ENCODE results near the gene BTN1A1. TPM values are rescaled to one million over a fixed set of nuclear protein-coding genes. Genes with fewer than 3 reads are reported as not detected.

BTN1A1 gene
- total RNA-seq, 1 donor from 2014 or later: not detected

DNA sequence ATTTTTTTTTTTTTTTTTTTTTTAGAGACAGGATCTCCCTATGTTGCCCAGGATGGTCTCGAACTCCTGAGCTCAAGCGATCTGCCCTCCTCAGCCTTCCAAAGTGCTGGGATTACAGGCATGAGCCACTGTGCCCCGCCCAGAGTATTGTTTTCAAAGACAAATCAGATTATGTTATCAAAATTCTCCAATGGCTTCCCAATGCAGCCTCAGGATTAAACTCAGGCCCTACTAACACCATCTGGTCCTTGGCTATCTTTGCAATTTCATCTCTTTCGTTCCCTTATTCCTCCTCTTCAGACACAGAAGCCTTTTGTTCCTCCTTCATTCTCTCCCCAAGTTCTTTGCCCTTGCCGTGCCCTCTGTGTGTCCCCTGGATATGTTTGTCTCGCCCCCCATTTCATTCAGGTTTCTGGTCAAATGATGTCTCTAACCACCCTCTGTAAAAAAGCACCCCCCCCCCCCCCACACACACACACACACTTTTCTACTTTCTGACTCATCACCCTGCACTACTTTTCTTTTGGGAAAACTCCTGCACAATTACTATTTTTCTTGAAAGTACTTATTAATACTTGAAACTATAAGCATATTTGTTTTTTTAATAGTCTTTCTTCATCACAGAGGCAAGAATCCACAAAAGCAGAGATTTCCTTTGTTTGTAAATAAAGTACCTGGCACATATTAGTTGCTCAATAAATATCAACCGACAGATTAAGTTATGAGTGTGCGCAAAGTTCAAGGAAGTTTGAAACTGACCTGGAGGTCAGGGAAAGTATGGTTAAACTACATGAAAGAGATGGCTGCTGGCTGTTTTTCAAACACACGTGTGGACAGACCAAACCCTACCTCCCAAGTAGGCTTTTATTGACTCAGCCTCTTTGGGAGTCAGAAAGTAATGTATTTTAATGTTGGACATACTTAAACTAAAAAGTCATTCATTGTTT is 16.7 kb downstream of the BTN1A1 start:
- Mint-ChIP-seq H3K4me1 (peaks cover 34% of the 10 kb centered on the region), H3K9me3 (peaks cover 2% of the 10 kb centered on the region), H3K27me3 (ENCODE audit: low read depth) (peaks cover 13% of the 10 kb centered on the region), H3K27ac (ENCODE audit: unreplicated experiment) (no peak overlapping the region), H3K4me3 (peak overlapping the region; percentile 59), H3K36me3 (ENCODE audit: low read depth) (no peaks in the 10 kb centered on the region)
- no peak for DNase-seq (ENCODE audit: low read depth, low spot score)
- no peak for TF ChIP-seq CTCF (conservative IDR thresholded peaks at IDR 0.05)

DNA sequence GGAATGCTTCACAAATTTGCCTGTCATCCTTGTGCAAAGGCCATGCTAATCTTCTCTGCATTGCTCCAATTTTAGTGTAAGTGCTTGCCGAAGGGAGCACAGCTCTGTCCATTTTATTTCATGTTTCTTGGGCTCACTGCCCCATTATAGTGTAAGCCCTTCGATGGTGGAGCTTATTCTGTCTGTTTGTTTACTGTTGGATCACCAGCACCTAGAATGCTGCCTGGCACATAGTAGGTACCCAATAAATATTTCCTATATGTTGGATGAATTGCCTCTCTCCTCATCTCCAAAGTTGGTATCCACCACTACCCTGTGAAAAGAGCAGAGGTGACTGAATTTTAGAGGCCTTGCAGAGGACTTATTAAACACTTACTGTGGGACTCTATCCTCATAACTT is 19.3 kb downstream of the BTN1A1 start:
- DNase-seq (ENCODE audit: low read depth, low spot score): no peak
- no peak overlapping the region for H3K4me3 Mint-ChIP-seq
- H3K9me3 Mint-ChIP-seq: peaks cover 2% of the 10 kb centered on the region
- no peaks in the 10 kb centered on the region for H3K36me3 Mint-ChIP-seq (ENCODE audit: low read depth)
- no peak for TF ChIP-seq CTCF (conservative IDR thresholded peaks at IDR 0.05)
- H3K27ac Mint-ChIP-seq (ENCODE audit: unreplicated experiment): no peak overlapping the region
- peaks cover 46% of the 10 kb centered on the region for H3K4me1 Mint-ChIP-seq
- H3K27me3 Mint-ChIP-seq (ENCODE audit: low read depth): peaks cover 15% of the 10 kb centered on the region

GRCh38 chr6:26520237-26520849 is 20.2 kb downstream of the BTN1A1 start:
- H3K4me3 Mint-ChIP-seq: peak overlapping the region; percentile 88

DNA sequence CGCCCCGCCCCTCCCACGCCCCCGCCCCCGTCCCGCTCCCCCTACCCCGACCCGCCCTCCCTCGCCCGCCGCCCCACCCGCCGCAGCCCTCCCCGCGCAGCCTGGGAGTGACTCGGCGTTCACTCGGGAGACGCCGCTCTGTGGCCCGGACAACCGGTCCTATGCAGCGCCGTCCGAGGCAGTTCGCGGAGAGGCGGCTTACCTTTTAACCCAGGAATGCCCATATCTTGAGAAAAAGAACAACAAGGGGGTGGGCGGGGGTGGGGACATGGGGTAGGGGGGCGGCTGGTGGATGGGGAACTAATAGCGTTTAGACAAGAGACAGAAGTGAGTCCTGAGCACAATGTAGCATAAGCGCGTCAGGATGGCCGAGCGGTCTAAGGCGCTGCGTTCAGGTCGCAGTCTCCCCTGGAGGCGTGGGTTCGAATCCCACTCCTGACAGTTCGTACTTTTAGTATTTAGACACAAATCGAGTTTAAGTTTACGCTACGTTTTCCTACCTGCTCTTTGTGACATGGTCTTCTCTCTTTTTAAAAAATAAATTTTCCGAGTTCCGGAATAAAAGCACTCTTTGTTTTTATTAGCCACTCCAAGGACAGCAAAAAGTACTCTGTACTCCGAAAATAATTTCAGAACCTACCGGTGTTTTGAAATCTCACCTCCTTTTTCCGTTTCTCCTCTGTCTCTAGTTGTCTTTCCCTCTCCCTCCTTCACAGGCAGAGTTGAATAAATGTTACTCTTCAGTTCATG is 20.9 kb downstream of the BTN1A1 start:
- Mint-ChIP-seq H3K4me1 (peaks cover 50% of the 10 kb centered on the region), H3K36me3 (ENCODE audit: low read depth) (no peaks in the 10 kb centered on the region), H3K9me3 (peaks cover 2% of the 10 kb centered on the region), H3K4me3 (peak overlapping the region; percentile 87), H3K27me3 (ENCODE audit: low read depth) (peaks cover 15% of the 10 kb centered on the region), H3K27ac (ENCODE audit: unreplicated experiment) (peak overlapping the region; percentile 85)
- DNase-seq (ENCODE audit: low read depth, low spot score): peak; percentile 78
- no peak for TF ChIP-seq CTCF (conservative IDR thresholded peaks at IDR 0.05)

More at GRCh38 chr6:26520237-26520849, 20.2 kb downstream of the BTN1A1 start:
- Mint-ChIP-seq H3K36me3 (ENCODE audit: low read depth) (no peaks in the 10 kb centered on the region), H3K27me3 (ENCODE audit: low read depth) (peaks cover 15% of the 10 kb centered on the region), H3K27ac (ENCODE audit: unreplicated experiment) (peak overlapping the region; percentile 96), H3K9me3 (peaks cover 2% of the 10 kb centered on the region), H3K4me1 (peaks cover 50% of the 10 kb centered on the region)
- DNase-seq (ENCODE audit: low read depth, low spot score): no peak
- TF ChIP-seq CTCF (conservative IDR thresholded peaks at IDR 0.05): no peak

Measured in neural crest cell (in vitro differentiated cells).